IMR-90 (cell line): ENCODE results near the gene SDHC. TPM values are rescaled to one million over a fixed set of nuclear protein-coding genes. Genes with fewer than 3 reads are reported as not detected.

Experiments
- ATAC-seq: fragments of 200-7000 bp; cut with Tn5 transposase; 2 replicates; pipeline ENCODE4 v1.9.1; 2020; ENCODE audit warnings: low read depth, mild to moderate bottlenecking, moderate library complexity
- BruUV-seq: library from RNA; stranded (reverse); fragments of 400-500 nt; replicated peaks from 2 replicates; lab custom pipeline; 2021; lab: Mats Ljungman, UMichigan
- CTCF ChIA-PET: fragments of 300-600 bp; formaldehyde crosslinking; extraction: SDS; loops from one replicate; lab custom pipeline; 2021; ENCODE audit warnings: antibody characterized with exemption; lab: Yijun Ruan, JAX
- POLR2A ChIA-PET: fragments of 300-600 bp; sonication (Branson Sonifier 250); formaldehyde crosslinking; loops from one replicate; lab custom pipeline; 2022; ENCODE audit warnings: antibody characterized with exemption; ENCODE audit not compliant: unreplicated experiment; lab: Charles Lee
- DNase-seq: peaks from one replicate; pipeline ENCODE4 v3.0.0; 2013
- H2AFZ ChIP-seq: replicated peaks from 2 replicates; pipeline ENCODE3; 2013; ENCODE audit warnings: low read length, mild to moderate bottlenecking; ENCODE audit not compliant: poor library complexity
- H2AK5ac ChIP-seq: 2 replicates; pipeline ENCODE4 v1.6.1; 2013; ENCODE audit warnings: low read depth, low read length, inconsistent platforms
- H2AK9ac ChIP-seq: replicated peaks from 2 replicates; pipeline ENCODE3; 2013; ENCODE audit warnings: mild to moderate bottlenecking, low read depth, low read length, moderate library complexity; ENCODE audit not compliant: poor library complexity
- H2BK120ac ChIP-seq: 2 replicates; pipeline ENCODE4 v1.6.1; 2013; ENCODE audit warnings: low read depth, low read length, inconsistent platforms
- H2BK15ac ChIP-seq: 3 replicates; pipeline ENCODE4 v1.6.1; 2013; ENCODE audit warnings: low read depth, low read length, inconsistent platforms
- H2BK20ac ChIP-seq: 2 replicates; pipeline ENCODE4 v1.6.1; 2013; ENCODE audit warnings: low read depth, mild to moderate bottlenecking, inconsistent platforms, low read length, moderate library complexity
- H2BK5ac ChIP-seq: 2 replicates; pipeline ENCODE4 v1.6.1; 2013; ENCODE audit warnings: mild to moderate bottlenecking, low read depth, low read length, inconsistent platforms; ENCODE audit not compliant: poor library complexity, severe bottlenecking
- H3K14ac ChIP-seq: replicated peaks from 2 replicates; pipeline ENCODE4 v1.6.1; 2013; ENCODE audit warnings: low read depth, low read length, inconsistent platforms
- H3K18ac ChIP-seq: 2 replicates; pipeline ENCODE4 v1.6.1; 2013; ENCODE audit warnings: low read depth, low read length, control low read depth
- H3K23ac ChIP-seq: 2 replicates; pipeline ENCODE4 v1.6.1; 2013; ENCODE audit warnings: low read depth, low read length, inconsistent platforms
- H3K27ac ChIP-seq: 2 replicates; pipeline ENCODE4 v1.5.1; 2013; ENCODE audit warnings: mild to moderate bottlenecking, control low read depth, low read length; ENCODE audit not compliant: insufficient read depth
- H3K27me3 ChIP-seq: 2 replicates; pipeline ENCODE4 v1.6.1; 2013; ENCODE audit warnings: low read length; ENCODE audit not compliant: control insufficient read depth, insufficient read depth
- H3K36me3 ChIP-seq: 2 replicates; pipeline ENCODE4 v1.6.1; 2013; ENCODE audit warnings: low read length, mixed read lengths; ENCODE audit not compliant: control insufficient read depth, insufficient read depth
- H3K4ac ChIP-seq: 2 replicates; pipeline ENCODE4 v1.6.1; 2013; ENCODE audit warnings: low read depth, low read length, inconsistent platforms
- H3K4me1 ChIP-seq: 2 replicates; pipeline ENCODE4 v1.6.1; 2013; ENCODE audit warnings: low read length, mixed read lengths; ENCODE audit not compliant: control insufficient read depth, insufficient read depth
- H3K4me2 ChIP-seq: 2 replicates; pipeline ENCODE4 v1.6.1; 2013; ENCODE audit warnings: low read depth, mild to moderate bottlenecking, control low read depth, low read length, moderate library complexity
- H3K4me3 ChIP-seq: 2 replicates; pipeline ENCODE4 v1.5.1; 2013; ENCODE audit warnings: low read depth, mild to moderate bottlenecking, control low read depth, low read length, moderate library complexity; ENCODE audit not compliant: insufficient read depth
- H3K56ac ChIP-seq: 2 replicates; pipeline ENCODE4 v1.6.1; 2013; ENCODE audit warnings: low read length, inconsistent platforms; ENCODE audit not compliant: insufficient read depth; ENCODE audit errors: extremely low read depth
- H3K79me1 ChIP-seq, 2 experiments: 2 replicates each; pipeline ENCODE4 v1.6.1; 2013; ENCODE audit warnings: low read length in 2 of 2, inconsistent platforms in 1 of 2, low read depth in 1 of 2
- H3K9ac ChIP-seq: 2 replicates; pipeline ENCODE4 v1.6.1; 2013; ENCODE audit warnings: low read depth, low read length, control low read depth
- H3K9me1 ChIP-seq: 2 replicates; pipeline ENCODE4 v1.6.1; 2013; ENCODE audit warnings: low read length, inconsistent platforms; ENCODE audit not compliant: insufficient read depth
- H3K9me3 ChIP-seq: 2 replicates; pipeline ENCODE4 v1.6.1; 2013; ENCODE audit warnings: low read length; ENCODE audit not compliant: control insufficient read depth, insufficient read depth
- H4K20me1 ChIP-seq: 2 replicates; pipeline ENCODE4 v1.6.1; 2013; ENCODE audit warnings: low read length, inconsistent platforms; ENCODE audit not compliant: insufficient read depth
- H4K5ac ChIP-seq: 2 replicates; pipeline ENCODE4 v1.6.1; 2013; ENCODE audit warnings: mild to moderate bottlenecking, low read depth, low read length, control low read depth
- H4K8ac ChIP-seq, 2 experiments: 2 replicates each; pipeline ENCODE4 v1.6.1; 2013; ENCODE audit warnings: low read depth in 2 of 2, low read length in 2 of 2, control low read depth in 1 of 2, inconsistent platforms in 1 of 2
- H4K91ac ChIP-seq: 2 replicates; pipeline ENCODE4 v1.6.1; 2013; ENCODE audit warnings: low read depth, low read length, inconsistent platforms; ENCODE audit not compliant: insufficient read depth
- BHLHE40 ChIP-seq: fragments of 150-350 bp; IDR thresholded peaks from 2 replicates; pipeline ENCODE4 v1.6.1; 2016; ENCODE audit warnings: mild to moderate bottlenecking, low read depth, low read length
- CEBPB ChIP-seq: IDR thresholded peaks from 2 replicates; pipeline ENCODE4 v1.6.1; 2012; ENCODE audit warnings: low read depth, low read length, improper control_type of control experiment
- CHD1 ChIP-seq: IDR thresholded peaks from 2 replicates; pipeline ENCODE4 v1.6.1; 2012; ENCODE audit warnings: low read depth, low read length, improper control_type of control experiment
- FOS ChIP-seq: fragments of 150-350 bp; IDR thresholded peaks from 2 replicates; pipeline ENCODE4 v1.6.1; 2016; ENCODE audit warnings: low read depth, low read length
- MAFK ChIP-seq: IDR thresholded peaks from 2 replicates; pipeline ENCODE4 v1.6.1; 2012; ENCODE audit warnings: low read depth, low read length, improper control_type of control experiment
- MAZ ChIP-seq: IDR thresholded peaks from 2 replicates; pipeline ENCODE4 v1.6.1; 2012; ENCODE audit warnings: low read depth, mild to moderate bottlenecking, low read length, improper control_type of control experiment, moderate library complexity, borderline replicate concordance
- MXI1 ChIP-seq: IDR thresholded peaks from 2 replicates; pipeline ENCODE4 v1.6.1; 2012; ENCODE audit warnings: low read depth, mild to moderate bottlenecking, low read length, moderate library complexity, borderline replicate concordance
- NFE2L2 ChIP-seq: fragments of 150-350 bp; IDR thresholded peaks from 2 replicates; pipeline ENCODE4 v1.6.1; 2016; ENCODE audit warnings: low read depth, mild to moderate bottlenecking, low read length
- POLR2A ChIP-seq: IDR thresholded peaks from 2 replicates; pipeline ENCODE4 v1.6.1; 2012; ENCODE audit warnings: mild to moderate bottlenecking, low read depth, low read length
- RAD21 ChIP-seq: IDR thresholded peaks from 2 replicates; pipeline ENCODE4 v1.6.1; 2012; ENCODE audit warnings: low read length, improper control_type of control experiment
- RCOR1 ChIP-seq: IDR thresholded peaks from 2 replicates; pipeline ENCODE4 v1.6.1; 2012; ENCODE audit warnings: mild to moderate bottlenecking, low read length, improper control_type of control experiment; ENCODE audit not compliant: insufficient replicate concordance
- RFX5 ChIP-seq: IDR thresholded peaks from 2 replicates; pipeline ENCODE4 v1.8.0; 2012; ENCODE audit warnings: low read depth, mild to moderate bottlenecking, low read length, moderate library complexity
- SMC3 ChIP-seq: fragments of 150-350 bp; IDR thresholded peaks from 2 replicates; pipeline ENCODE4 v1.6.1; 2016; ENCODE audit warnings: low read depth, mild to moderate bottlenecking, antibody characterized with exemption, low read length, moderate library complexity
- WGBS, 2 experiments: methylation state at CpG; one replicate each; pipeline versions ENCODE4 v1.1.5 to v1.1.7; 2013; ENCODE audit warnings: missing lambda C conversion rate in 2 of 2; ENCODE audit not compliant: insufficient read length in 1 of 2; ENCODE audit errors: extremely low coverage in 2 of 2; 5-methylcytosine and 5-hydroxymethylcytosine counted together
- dilution Hi-C: fragments of 300-500 bp; cut with HindIII; formaldehyde crosslinking; loops from one replicate; pipeline ENCODE4 v1.14.3; 2018; ENCODE audit warnings: low sequenced_read_pairs; ENCODE audit not compliant: unreplicated experiment
- in situ Hi-C: fragments of 300-500 bp; cut with MboI; formaldehyde crosslinking; loops from 3 replicates; pipeline ENCODE4 v1.14.3; 2019; ENCODE audit warnings: low sequenced_read_pairs, inconsistent platforms, mixed read lengths
- intact Hi-C: fragments of 100-400 bp; cut with micrococcal nuclease; formaldehyde crosslinking; loops from 2 replicates; pipeline ENCODE4 v1.10.0; 2022
- polyA plus RNA-seq, 3 experiments: library from polyadenylated mRNA; depleted of rRNA; stranded (reverse); fragments of >200 nt; gene quantifications; 2 replicates each; pipeline ENCODE4 v1.2.3, GENCODE V29; 2012; ENCODE audit warnings: low replicate concordance in 1 of 3
- total RNA-seq: library from RNA; depleted of rRNA; stranded (reverse); fragments of >200 nt; gene quantifications from 2 replicates; pipeline ENCODE4 v1.2.3, GENCODE V29; 2012
- TF ChIP-seq, protein P1 (sequence below): conservative IDR thresholded peaks from 2 replicates; pipeline ENCODE4 v1.5.1; 2012; ENCODE audit warnings: mild to moderate bottlenecking, low read depth, low read length, improper control_type of control experiment
- TF ChIP-seq, protein P2 (sequence below): fragments of 150-350 bp; IDR thresholded peaks from 2 replicates; pipeline ENCODE4 v1.6.1; 2017; ENCODE audit warnings: mild to moderate bottlenecking, antibody characterized with exemption, low read length, low read depth
- TF ChIP-seq, protein P3 (sequence below): fragments of 150-350 bp; IDR thresholded peaks from 2 replicates; pipeline ENCODE4 v1.6.1; 2016; ENCODE audit warnings: low read depth, mild to moderate bottlenecking, low read length, moderate library complexity, borderline replicate concordance

The SDHC gene
- total and polyA plus RNA-seq, 2 of the 4 experiments (the other 2 are of a cell fraction) = 158 to 235 TPM

DNA sequence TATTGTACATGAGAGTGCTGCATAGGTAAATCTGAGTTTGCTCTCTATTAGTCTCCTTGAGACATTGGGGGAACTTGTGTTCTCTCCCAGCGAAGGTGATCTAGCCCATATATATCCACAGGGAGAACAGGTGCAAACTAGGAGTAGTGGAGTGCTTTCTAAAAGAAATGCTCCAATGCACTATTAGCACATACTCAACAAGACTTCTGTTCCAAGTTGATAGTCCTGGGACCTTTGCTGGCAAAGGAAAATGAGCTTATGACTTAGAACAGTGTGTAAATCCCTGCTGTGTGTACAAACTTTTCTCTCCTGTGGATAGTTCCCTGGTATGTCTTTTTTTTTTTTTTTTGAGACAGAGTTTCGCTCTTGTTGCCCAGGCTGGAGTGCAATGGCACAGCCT, 28.0 kb downstream of the SDHC start:
- peaks cover 0 to 5% of the 10 kb centered on the region in 2 experiments; a peak in 2 of 4 replicates for H3K79me1 ChIP-seq
- H2BK120ac ChIP-seq = no peak overlapping the region
- H3K4ac ChIP-seq = no peak overlapping the region
- H3K27me3 ChIP-seq = no peaks in the 10 kb centered on the region
- no TSS peak for BruUV-seq
- in situ Hi-C loops (no loop called here), intact Hi-C loops (no loop called here), dilution Hi-C loops (no loop called here)
- no peak overlapping the region for H4K91ac ChIP-seq
- H4K20me1 ChIP-seq = no peaks in the 10 kb centered on the region
- H3K56ac ChIP-seq = no peak overlapping the region
- ATAC-seq = no peak
- H4K5ac ChIP-seq = no peak overlapping the region
- H2AK9ac ChIP-seq = no peak overlapping the region
- H2BK20ac ChIP-seq = no peak overlapping the region
- no peak overlapping the region for H4K8ac ChIP-seq
- no peak overlapping the region for H3K14ac ChIP-seq
- CTCF ChIA-PET = interaction anchor here (1.5 kb wide), 1 partner anchor 140 kb away, joined by 3 read pairs; the partner anchor contains the start of gene NDUFS2
- no peak overlapping the region for H3K18ac ChIP-seq
- H3K4me1 ChIP-seq = no peaks in the 10 kb centered on the region; the same call in 1 of the 2 replicates
- H2BK5ac ChIP-seq = no peak overlapping the region
- DNase-seq = no peak
- TF ChIP-seq NFE2L2 (no peak), POLR2A (no peak), RFX5 (no peak), MXI1 (no peak), RAD21 (no peak), CEBPB (no peak), SMC3 (no peak), CHD1 (no peak), MAFK (no peak), RCOR1 (no peak), BHLHE40 (no peak), MAZ (no peak), FOS (no peak)
- TF ChIP-seq, protein P1, sequence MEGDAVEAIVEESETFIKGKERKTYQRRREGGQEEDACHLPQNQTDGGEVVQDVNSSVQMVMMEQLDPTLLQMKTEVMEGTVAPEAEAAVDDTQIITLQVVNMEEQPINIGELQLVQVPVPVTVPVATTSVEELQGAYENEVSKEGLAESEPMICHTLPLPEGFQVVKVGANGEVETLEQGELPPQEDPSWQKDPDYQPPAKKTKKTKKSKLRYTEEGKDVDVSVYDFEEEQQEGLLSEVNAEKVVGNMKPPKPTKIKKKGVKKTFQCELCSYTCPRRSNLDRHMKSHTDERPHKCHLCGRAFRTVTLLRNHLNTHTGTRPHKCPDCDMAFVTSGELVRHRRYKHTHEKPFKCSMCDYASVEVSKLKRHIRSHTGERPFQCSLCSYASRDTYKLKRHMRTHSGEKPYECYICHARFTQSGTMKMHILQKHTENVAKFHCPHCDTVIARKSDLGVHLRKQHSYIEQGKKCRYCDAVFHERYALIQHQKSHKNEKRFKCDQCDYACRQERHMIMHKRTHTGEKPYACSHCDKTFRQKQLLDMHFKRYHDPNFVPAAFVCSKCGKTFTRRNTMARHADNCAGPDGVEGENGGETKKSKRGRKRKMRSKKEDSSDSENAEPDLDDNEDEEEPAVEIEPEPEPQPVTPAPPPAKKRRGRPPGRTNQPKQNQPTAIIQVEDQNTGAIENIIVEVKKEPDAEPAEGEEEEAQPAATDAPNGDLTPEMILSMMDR = no peak
- TF ChIP-seq, protein P2, sequence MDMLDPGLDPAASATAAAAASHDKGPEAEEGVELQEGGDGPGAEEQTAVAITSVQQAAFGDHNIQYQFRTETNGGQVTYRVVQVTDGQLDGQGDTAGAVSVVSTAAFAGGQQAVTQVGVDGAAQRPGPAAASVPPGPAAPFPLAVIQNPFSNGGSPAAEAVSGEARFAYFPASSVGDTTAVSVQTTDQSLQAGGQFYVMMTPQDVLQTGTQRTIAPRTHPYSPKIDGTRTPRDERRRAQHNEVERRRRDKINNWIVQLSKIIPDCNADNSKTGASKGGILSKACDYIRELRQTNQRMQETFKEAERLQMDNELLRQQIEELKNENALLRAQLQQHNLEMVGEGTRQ = no peak
- TF ChIP-seq, protein P3, sequence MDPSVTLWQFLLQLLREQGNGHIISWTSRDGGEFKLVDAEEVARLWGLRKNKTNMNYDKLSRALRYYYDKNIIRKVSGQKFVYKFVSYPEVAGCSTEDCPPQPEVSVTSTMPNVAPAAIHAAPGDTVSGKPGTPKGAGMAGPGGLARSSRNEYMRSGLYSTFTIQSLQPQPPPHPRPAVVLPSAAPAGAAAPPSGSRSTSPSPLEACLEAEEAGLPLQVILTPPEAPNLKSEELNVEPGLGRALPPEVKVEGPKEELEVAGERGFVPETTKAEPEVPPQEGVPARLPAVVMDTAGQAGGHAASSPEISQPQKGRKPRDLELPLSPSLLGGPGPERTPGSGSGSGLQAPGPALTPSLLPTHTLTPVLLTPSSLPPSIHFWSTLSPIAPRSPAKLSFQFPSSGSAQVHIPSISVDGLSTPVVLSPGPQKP = no peak
- H2AK5ac ChIP-seq = no peak overlapping the region
- H3K4me3 ChIP-seq = no peak overlapping the region
- no peaks in the 10 kb centered on the region for H3K9me1 ChIP-seq
- no peak overlapping the region for H2AFZ ChIP-seq
- POLR2A ChIA-PET = no interaction called here
- H3K9ac ChIP-seq = no peak overlapping the region
- H3K36me3 ChIP-seq = peaks cover 17% of the 10 kb centered on the region
- H2BK15ac ChIP-seq = no peak overlapping the region
- H3K27ac ChIP-seq = no peak overlapping the region
- WGBS, 2 experiments = no CpG with 5 or more reads among the region's 2 CpGs
- H3K9me3 ChIP-seq = no peaks in the 10 kb centered on the region
- no peak overlapping the region for H3K23ac ChIP-seq
- no peak overlapping the region for H3K4me2 ChIP-seq
